HepG2 (cell line): ENCODE results near the gene TMEM106B. TPM values are rescaled to one million over a fixed set of nuclear protein-coding genes. Genes with fewer than 3 reads are reported as not detected.

Experiments
- polyA plus RNA-seq, 8 experiments: library from polyadenylated mRNA; depleted of rRNA in 3 of 8; stranded (reverse) in 7 of 8; unstranded in 1 of 8; fragments of >200 nt; fragmentation: Illumina TruSeq in 4 of 8; extraction: Trizol in 4 of 8; gene quantifications; 2 replicates each; pipeline versions ENCODE4 v1.2.1 to v1.2.3, GENCODE V29; 2011 to 2016; ENCODE audit warnings: low read depth in 4 of 8, missing spikeins in 1 of 8, mixed read lengths in 1 of 8; ENCODE audit not compliant: insufficient read depth in 1 of 8
- total RNA-seq, 5 experiments: library from RNA; depleted of rRNA; stranded (reverse); fragments of >200 nt; fragmentation: Illumina TruSeq; extraction: Trizol; gene quantifications; 2 replicates each; pipeline ENCODE4 v1.2.3, GENCODE V29; 2016; ENCODE audit warnings: low read depth in 1 of 5

TMEM106B gene
- total and polyA plus RNA-seq, 2 of the 13 experiments (the other 11 are each of a cell fraction or from before 2014, with no cell fraction given), result 16.8 to 25.1 TPM

Other genes starting within 250 kb of the TMEM106B start
- gene VWDE, start 192.6 kb downstream of the TMEM106B start, total RNA-seq (2016; rRNA removed; fragmentation: Illumina TruSeq; extraction: Trizol), result 0.14 and 0.27 TPM in 2 replicates
- 0.07 and 0.12 TPM in 2 replicates for gene VWDE, start 192.6 kb downstream of the TMEM106B start, polyA plus RNA-seq (2011; rRNA removed)